ENCODE measurements around the gene IMMP2L.

IMMP2L gene

DNA sequence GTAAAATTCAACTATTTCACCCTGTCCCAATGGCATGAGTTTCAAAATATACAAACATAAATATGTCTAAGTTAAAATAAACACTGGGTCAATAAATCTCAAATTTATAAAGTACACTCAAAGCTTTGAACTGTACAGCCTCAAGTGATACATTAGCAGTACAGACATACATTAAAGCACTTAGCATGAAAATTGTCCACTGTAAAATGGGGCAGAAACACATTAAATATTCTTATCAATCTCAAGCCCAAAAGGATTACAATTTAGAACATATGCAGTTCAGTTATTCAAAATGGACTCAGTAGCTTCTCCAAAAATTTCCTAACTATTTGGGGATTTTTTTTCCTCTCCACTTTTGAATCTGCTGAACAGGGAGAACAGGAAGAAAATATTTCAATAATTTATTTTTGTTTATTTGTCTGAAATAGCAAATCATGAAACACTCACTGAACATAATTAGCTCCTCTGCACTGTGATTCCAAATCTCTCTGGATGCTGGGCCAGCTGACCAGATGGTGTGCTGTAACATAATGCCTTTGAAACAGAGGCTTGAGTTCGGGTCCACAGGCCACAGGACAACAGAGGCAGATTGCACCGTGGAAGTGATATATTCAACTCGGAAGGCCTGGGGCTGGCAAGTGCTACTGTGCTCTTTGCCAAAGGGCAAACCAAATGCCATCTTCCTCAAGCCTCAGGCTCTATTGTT, 720.3 kb downstream of the IMMP2L start:
- no peak for FAIRE-seq

DNA sequence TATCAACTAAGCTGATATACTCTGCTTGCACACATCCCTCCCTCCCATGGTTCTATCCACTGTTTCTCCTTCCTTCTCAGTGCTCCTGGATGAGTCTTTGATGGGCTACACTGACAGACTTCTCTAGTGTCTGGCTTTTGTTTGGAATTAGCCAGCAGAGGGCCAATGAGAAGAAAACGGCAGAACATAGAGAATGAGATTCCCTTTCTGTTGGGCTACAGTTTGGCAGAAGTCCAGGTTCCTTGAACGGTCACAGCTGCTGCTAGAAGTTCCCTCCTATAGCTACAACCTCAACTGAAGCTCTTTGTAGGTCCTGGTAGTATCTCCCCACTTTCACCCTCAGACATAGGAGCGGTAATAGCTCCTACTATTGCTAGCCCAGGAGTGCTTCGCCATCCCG, 722.4 kb downstream of the IMMP2L start:
- no peak for FAIRE-seq

DNA sequence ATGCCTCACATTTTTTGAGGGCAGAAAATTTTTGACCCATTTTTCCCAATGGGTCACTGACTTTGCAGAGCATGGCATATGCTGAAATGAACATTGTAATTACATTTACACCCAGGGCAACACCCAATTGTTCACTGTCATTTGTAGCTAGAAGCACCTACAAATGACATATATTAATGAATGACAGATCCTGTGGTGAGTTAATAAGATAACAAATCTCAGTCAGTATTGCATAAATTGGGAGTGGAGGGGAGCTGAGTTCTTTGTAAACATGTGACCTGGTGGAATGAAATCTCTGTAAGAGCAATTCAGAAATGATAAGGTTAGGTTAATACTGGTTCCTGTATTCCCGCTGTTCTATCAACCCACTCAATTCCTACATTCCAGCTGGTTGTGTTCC, 726.4 kb downstream of the IMMP2L start:
- FAIRE-seq: no peak

DNA sequence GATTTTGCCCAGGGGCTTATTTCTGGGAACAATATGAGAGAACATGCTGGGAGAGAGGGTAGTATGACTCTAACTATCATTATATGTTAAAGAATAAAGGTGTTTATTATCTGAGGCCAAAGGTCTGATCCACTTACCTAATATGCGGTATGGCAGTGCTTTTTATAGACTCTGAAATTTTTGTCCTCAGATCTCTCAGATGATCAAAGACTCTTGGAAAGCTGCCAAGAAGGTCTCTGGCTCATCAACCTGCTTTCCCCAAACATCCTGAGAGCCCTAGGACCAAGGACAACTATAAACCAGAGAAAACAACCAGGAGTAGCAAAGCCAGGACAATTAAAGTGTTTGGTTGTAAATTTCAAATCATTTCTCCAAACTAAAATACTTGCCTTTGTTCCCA, 727.1 kb downstream of the IMMP2L start:
- no peak for FAIRE-seq

DNA sequence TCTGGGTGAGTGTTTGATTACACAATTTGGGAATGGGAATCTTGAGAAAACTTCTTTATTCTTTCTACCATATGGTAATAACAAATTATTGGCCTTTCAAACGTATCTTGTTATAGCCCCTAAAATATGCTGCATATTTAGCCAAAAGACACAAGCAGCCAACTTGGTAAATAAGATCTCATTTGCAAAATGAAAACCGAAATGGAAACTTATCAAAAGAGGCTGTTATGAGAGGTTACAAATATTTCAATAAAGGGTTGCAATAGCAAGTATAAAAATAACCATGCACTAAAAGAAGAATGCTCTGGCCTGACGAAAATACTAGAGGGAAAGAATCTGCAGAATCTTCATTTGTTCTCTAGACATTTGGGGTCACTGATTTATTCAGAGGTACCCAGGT, 730.9 kb downstream of the IMMP2L start:
- FAIRE-seq: no peak

DNA sequence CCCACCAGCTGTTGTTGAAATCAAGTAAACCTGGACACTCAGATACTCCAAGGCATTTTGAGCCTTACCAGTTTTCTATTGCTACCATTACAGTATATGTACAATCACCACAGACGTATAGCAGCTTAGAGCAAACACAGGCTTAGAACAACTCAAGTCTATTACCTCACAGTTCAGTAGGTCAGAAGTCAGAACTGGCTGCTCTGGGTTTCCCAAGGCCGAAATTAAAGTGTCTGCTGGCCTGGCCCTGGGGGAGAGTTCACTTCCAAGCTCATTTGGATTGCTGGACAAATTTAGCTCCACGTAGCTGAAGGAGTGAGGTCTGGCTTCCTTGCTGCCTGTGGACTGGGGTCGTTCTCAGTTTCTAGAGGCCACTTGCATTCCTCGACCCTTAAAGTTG, 731.5 kb downstream of the IMMP2L start:
- no peak for FAIRE-seq

DNA sequence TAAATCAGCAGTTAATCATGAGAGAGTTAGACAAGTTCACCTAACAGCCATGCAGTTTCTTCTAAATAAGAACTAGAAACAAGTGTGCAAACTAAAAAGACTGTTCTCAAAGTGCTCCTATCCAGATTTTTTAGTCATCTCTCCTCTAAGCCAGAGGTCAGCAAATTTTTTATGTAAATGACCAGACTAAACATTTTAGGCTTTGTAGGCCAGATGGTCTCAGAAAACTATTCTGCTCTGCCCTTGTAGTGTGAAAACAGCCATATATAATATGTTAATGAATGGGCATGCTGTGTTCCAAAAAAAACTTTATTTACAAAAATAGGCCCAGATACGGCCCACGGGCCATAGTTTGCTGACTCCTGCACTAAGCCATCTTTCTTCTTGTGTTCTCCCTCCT, 734.4 kb downstream of the IMMP2L start:
- no peak for FAIRE-seq

DNA sequence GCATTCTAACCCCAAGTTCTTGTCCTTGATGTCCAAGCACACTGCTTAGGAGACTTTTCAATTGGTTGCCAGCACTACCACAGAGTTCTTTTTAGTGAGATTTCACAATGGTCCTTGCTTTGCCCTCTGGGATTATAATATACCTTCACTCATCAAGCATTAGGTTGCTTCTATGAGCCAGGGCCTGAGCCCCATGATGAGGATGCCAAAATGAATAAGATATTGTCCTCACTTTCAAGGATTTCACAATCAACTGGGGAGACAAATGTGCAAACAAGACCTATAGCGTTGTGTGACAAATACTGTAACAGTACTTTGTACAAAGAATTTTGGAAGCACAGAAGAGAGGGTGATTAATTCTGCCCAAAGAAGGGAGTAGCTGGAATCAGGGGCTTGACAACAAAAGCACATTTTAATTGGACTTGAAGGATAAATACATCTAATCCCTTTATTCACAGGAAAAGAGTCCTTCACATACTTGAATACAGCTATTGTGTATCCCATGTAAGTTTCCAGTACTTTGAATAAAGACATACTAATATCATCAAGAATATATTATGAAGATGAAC, 734.9 kb downstream of the IMMP2L start:
- no peak for FAIRE-seq

DNA sequence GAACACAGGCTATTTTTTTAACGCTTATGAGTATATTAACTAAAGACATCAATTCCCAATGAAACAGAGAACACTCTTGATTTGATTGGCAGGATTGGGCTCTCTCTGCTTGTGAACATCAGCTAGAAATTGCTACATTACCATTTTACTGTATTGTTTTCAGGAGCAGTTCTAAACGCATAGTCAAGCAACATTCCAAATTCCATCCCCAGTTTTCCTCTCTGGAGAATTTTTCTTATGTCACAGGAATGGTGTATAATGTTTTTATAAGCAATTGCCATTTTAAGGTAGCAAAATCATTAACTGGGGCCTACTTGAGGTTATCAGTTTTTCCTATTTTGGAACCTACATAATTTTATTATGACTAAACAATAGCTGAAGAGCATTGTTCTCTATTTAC, 748.3 kb downstream of the IMMP2L start:
- FAIRE-seq: no peak

DNA sequence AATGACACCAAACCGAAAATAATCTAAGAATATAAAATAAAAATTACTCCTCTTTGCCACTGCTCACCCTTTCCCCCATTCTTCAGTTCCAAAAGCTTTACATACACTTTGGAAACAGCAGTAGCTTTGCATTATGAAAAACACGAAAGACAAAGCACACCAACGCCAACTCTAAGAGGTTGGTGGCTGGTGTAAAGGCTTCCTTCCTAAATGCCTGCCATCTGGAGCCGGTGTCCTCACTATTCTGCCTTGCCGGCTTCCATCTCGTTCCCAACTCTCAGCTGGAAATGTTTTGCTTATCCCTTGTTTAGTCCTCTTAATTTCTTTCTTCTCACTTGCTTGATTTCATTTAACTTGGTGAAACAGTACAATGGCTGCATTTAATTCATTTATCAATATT, 752.5 kb downstream of the IMMP2L start:
- no peak for FAIRE-seq

DNA sequence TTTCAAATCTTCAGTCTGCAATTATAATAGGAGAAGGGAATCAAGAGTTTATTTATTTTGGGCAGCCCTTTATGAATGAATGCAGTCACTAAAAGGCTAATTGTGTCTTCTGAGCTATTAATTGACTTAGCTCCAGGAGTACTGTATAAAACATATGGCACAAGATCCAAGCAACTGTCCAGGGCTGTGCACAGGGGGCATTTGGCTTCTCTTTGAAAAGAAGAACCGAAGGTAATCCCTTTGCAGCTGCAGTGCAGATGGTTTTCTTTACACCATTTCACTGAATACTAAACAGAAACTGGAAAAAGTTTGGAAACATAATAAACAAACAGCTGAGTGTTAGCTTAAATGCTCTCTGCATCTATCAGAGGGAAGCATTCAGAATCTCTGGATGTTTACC, 753.9 kb downstream of the IMMP2L start:
- FAIRE-seq: no peak

DNA sequence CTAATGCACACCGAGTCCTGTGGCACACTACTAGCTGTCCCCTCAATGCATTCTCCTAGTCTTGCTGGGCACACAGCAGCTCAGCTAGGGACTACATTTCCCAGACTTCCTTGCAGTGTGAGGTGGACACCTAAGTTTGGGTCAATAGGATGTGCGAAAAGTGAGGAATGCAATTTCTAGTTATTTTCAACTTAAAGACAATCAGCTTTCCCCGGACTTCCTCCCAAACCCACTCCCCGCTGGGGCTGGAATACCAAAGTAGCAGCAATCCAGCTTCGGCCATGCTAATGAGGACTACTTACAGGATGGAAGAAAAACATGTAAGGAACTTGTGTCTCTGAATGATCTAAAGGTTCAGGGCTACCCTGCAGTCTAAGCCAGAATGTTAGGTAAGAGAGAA, 757.8 kb downstream of the IMMP2L start:
- FAIRE-seq: no peak

DNA sequence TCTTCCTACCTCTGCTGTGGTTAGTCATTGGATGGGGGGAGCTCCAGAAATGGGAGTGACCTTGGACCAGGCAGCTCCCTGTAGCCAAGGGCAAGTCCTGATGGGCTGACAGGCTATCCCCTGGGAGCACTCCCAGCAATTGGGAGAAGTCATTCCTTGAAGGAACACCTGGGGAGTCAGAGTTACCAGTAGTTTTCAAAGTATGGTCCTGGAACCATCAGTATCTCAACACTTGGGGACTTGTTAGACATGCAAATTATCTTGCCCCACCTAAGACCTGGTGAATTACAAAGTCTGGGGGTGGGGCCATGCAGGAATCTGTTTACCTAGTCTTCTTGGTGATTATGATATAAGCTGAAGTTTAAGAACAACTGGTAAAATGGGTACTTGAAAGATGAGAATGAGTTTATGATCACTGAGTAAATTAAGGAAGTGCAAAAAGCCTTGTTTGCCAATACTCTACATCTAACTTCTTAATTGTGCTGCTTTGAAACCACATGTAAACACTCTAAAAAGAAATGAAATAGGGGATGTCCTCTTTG, 758.6 kb downstream of the IMMP2L start:
- no peak for FAIRE-seq

DNA sequence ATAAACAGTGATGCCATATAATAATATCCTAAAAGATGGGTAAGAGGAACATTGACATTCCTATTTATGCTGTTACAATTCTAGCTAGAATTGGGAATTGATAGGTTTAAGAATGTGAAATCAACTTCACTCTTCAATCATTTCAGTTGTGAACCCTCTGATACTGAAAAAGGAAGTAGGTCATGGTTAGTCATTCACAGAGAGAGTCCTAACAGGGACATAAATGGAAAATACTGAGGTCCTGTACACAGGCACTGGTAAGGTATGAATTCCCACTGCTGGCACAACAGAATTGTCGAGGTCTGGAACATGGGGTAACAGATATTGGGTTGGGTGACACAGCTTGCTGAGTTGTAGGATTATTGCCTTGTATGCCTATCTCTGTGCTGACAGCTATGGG, 760.8 kb downstream of the IMMP2L start:
- FAIRE-seq: no peak

DNA sequence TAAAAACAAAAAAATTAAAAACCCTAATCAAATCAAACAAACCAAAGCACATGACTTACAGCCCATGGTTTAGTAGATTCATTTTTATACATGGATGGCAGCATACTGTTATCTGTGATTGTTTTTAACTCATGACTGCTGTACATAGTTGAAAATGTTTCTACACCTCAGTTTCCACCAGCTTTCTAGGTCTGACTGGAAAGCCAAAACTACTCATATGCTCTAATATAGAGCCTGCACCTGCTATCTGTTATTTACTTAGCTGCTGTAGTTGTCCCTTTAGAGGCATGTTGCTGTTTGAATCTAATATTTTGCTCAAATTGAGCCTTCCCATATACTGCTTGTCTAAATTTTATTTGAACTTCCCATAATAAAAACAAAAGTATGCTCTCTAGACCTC, 761.3 kb downstream of the IMMP2L start:
- no peak for FAIRE-seq

DNA sequence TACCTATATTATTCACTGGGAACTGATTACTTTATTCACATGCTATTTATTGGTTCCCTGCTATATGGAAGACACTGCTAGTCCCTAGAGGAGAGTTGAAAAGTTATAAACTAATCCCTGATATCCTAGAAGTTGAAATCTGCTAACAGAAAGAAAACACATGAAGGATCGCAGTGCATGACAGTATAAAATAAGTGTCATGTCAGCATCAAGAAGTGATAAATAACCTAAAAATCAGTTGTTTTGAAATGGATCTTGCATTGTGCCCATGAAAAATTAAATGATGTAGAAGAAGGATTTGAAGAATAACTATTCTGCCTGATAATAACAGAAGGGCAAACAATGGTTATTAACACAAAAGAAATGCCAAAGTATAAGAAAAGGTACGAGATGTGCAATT, 764.6 kb downstream of the IMMP2L start:
- FAIRE-seq: no peak

DNA sequence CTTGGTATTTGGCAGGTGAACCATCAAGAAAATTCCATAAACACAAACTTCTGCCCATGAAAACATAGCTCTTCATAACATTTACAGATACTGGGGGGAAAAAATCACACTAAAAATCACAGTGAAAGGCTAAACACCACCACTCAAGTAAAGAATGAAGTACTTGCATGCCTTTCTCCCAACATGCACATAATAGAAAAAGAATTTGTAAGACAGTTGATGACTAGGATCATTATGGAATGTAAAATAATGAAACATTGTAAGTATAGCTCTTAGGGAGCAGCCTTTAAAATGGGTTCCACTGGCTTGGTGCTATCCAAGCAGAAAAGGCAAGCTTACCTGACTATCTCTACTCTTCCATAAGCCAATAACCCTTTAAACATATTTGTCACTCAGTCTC, 771.3 kb downstream of the IMMP2L start:
- no peak for FAIRE-seq

DNA sequence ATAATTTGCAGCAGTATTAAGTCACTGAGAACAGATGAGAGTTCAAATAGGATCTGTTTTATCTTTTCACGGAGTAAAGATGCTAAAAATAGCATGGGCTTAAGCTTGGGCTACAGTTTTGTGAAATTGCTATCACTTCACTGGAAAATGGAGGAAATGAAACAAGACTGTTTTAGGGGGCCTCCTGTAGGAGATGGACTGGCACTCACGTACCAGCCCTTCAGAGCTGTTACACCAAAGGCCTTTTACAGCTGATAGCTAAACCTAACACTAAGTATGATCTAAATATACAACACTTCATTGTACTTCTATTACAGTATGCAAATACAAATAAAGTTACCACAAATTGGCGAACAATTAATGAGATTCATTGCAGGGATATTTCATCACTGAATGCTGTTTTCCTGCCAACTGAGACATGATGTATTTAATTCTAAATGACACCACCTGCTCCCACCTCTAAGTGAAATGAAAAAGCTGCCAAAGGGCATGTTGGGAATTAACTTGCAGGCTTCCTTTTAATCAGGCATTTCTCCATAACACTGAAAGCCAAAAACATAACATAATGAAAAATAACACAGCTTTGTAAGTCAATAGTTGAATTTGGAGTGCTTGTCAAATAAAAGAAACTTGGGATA, 775.8 kb downstream of the IMMP2L start:
- FAIRE-seq: no peak

DNA sequence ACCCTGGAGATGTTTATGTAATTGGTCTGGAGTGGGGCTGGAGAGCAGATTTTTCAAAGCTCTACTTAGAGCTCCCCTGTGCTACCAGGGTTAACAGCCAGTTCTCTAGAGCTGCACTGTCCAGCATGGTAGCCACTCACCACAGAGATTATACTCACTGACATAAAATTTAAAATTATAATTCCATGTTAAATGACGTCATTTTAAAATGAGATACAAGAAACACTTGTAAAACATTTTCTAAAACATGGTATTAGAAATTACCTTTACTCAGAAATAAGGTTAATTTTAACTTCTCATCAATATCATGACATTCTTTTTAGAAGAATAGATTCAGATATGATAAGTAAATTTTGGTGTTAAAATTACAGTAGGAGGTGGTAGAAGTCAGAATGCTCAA, 777.5 kb downstream of the IMMP2L start:
- no peak for FAIRE-seq

DNA sequence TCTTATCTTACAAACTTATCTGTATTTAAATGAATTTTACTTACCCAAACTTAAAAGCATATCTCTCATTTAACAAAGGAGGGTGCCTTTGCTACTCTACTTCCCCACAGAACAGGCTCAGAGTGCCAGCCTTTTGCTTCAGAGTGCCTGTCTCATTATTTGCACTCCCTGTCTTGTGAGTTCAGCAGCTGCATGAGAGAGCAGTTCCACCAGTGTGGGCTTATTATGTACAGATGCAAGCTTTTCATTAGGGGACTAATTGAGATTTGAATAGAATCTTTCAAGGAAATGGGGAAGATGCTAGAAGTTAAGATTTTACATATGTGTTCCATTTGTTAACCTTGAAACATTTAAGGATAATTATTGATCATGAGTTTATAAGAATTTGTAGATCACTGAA, 781.6 kb downstream of the IMMP2L start:
- FAIRE-seq: no peak

DNA sequence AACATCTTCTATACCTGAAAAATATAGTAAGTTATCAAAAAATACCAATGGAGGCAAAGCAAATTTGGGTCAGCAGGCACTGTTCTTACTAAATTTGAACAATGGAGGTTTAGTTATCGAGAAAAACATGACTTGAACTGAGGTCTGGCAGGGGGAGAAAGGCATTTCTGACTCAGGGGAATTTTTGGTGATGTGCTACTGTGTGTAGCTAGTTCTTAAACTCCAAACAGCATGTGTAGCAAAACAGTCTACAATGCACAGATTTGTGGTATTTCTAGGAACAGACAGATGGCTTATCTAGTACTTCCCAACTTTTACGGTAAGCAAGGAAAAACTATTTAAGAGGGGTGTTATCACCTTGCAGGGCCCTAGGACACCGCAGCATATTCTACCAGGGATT, 783.0 kb downstream of the IMMP2L start:
- FAIRE-seq: no peak

DNA sequence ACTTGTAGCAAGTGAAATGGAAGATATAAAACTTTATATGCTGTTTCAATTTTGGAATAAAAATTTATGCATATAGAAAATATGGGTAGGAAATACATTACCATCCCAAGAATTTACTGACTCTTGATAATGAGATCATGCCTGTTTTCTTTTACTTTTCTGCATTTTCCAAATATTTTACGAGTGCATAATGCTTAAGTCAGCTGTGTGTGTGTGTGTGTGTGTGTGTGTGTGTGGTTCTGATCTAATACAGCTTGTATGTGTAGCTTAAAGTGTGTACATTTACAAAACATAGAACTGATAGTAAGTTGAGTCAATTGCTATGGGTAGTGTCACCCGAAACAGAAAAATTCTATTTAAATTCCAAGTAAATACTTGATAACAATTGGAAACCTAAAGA, 787.2 kb downstream of the IMMP2L start:
- no peak for FAIRE-seq

DNA sequence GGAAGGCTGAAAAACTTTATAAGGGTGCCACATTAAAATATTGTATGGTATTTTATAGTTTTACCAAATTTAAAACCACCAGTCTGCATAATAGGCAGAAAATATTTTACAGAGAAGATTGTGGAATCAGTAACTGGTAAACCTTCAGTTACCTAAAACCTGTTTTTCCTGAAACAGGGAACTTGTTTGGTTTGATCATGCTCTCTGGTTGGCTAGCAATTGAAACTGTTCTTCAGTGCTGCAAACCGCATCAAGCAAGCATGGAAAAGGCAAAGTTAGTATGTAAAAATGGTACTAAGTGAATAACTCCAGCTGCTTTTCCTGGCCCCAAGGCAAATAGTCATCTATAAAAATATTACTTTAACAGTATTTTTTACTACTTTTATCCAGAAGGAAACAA, 788.2 kb downstream of the IMMP2L start:
- FAIRE-seq: no peak

DNA sequence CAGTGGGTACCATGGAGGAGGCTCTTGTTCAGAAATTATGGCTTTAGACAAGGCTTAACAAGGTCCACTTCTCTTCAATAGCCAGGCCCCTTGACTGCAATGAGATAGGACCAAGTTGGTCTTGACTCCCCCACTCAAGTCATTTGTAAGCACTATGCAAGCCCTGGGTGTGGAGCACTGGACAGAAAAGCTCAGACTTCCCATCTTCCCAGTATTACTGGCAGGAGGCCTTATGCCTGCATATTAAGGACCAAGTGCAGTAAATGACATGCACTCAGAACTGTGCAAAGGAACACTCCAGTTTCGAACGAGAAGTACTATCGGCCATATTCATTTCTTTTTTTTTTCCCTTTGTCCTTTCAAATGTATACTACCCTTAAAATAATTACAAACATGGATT, 789.7 kb downstream of the IMMP2L start:
- FAIRE-seq: no peak

DNA sequence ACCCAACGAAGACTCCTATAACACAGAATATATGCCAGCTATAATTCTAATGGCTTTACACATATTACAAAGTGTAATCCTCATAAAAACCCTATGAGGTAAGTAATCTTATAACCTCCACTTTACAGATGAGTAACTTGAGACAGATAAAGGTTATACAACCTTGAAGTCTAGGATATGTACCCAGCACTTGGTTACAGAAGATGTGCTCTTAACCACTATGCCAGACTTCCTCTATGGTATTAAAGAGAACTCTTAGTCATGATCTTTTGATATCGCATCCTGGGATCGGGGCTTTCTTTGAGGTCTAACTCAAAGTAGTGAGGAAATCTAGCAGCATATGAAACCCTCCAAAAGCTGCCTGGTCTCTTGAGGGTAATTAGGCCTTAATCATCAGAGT, 790.6 kb downstream of the IMMP2L start:
- FAIRE-seq: no peak

All from TTC549 (cell line).